Spleen (tissue), 11 donors: ENCODE results near the gene PROM2. TPM values are rescaled to one million over a fixed set of nuclear protein-coding genes. Genes with fewer than 3 reads are reported as not detected.

Experiments used
- DNase-seq: peaks from one replicate; pipeline ENCODE4 v3.0.0-alpha.2; 2020
- H3K27ac ChIP-seq, 8 donors: fragments of 200-600 bp; sonication (generic) in 7 of 8; 1 replicate in 4 of 8; 2 replicates in 4 of 8; pipeline versions ENCODE4 v1.5.0 to v1.8.0; 2016 to 2021; ENCODE audit warnings: inconsistent platforms in 4 of 8, mild to moderate bottlenecking in 4 of 8, moderate library complexity in 1 of 8
- H3K27me3 ChIP-seq, 7 donors: fragments of 200-600 bp; sonication (generic) in 6 of 7; replicated peaks in 1 of 7; 1 replicate in 4 of 7; 2 replicates in 3 of 7; pipeline versions ENCODE4 v1.5.0 to v1.8.0; 2016 to 2021; ENCODE audit warnings: inconsistent platforms in 3 of 7, mild to moderate bottlenecking in 1 of 7
- H3K36me3 ChIP-seq, 6 donors: fragments of 200-600 bp; sonication (generic) in 5 of 6; 1 replicate in 4 of 6; 2 replicates in 2 of 6; pipeline versions ENCODE4 v1.5.0 to v1.8.0; 2016 to 2021; ENCODE audit warnings: inconsistent platforms in 2 of 6
- H3K4me1 ChIP-seq, 6 donors: fragments of 200-600 bp; sonication (generic) in 5 of 6; 1 replicate in 3 of 6; 2 replicates in 3 of 6; pipeline versions ENCODE4 v1.5.0 to v1.8.0; 2016 to 2021; ENCODE audit warnings: inconsistent platforms in 3 of 6
- H3K4me3 ChIP-seq, 8 donors: fragments of 200-600 bp; sonication (generic) in 7 of 8; 1 replicate in 4 of 8; 2 replicates in 4 of 8; pipeline versions ENCODE4 v1.5.0 to v1.8.0; 2016 to 2021; ENCODE audit warnings: inconsistent platforms in 4 of 8, mild to moderate bottlenecking in 4 of 8, moderate library complexity in 2 of 8
- H3K9me3 ChIP-seq, 8 donors: fragments of 200-600 bp; sonication (generic) in 7 of 8; 1 replicate in 4 of 8; 2 replicates in 4 of 8; pipeline versions ENCODE4 v1.5.0 to v1.8.0; 2016 to 2021; ENCODE audit warnings: inconsistent platforms in 4 of 8
- POLR2A ChIP-seq, 3 donors: fragments of 450-650 bp; IDR thresholded peaks; one replicate each; pipeline ENCODE4 v1.5.1; 2017; ENCODE audit warnings: antibody characterized with exemption in 3 of 3, mild to moderate bottlenecking in 1 of 3
- POLR2AphosphoS5 ChIP-seq, 3 donors: sonication (generic); formaldehyde crosslinking; IDR thresholded peaks; one replicate each; pipeline ENCODE4 v1.5.1; 2017; ENCODE audit warnings: antibody characterized with exemption in 3 of 3
- WGBS, 5 donors: extraction: QIAGEN DNeasy Blood & Tissue Kit in 3 of 5; methylation state at CpG; one replicate each; pipeline versions ENCODE4 v1.1.5 to v1.1.7; 2013 to 2018; 5-methylcytosine and 5-hydroxymethylcytosine counted together
- intact Hi-C: fragments of 100-400 bp; cut with DNase I; formaldehyde crosslinking; loops from one replicate; pipeline ENCODE4 v1.15.0; 2023; ENCODE audit warnings: low total_unique reads
- polyA plus RNA-seq, 3 donors: library from polyadenylated mRNA; stranded (reverse); fragments of 200-250 nt; gene quantifications; one replicate each; pipeline ENCODE4 v1.2.1, GENCODE V29; 2013
- total RNA-seq, 7 donors: library from RNA; depleted of rRNA in 3 of 7; stranded (reverse); fragments of >200 nt in 3 of 7; fragmentation: NEBNext Ultra II Directional in 4 of 7; extraction: Animal tissue kit (Norgen Biotek cat#: 25700) in 4 of 7; gene quantifications; one replicate each; pipeline versions ENCODE4 v1.1.0 to v1.2.1, GENCODE V29; 2016 to 2021
- TF ChIP-seq, protein P1 (sequence below), 11 experiments: fragments of 200-600 bp in 7 of 11; fragments of 450-650 bp in 4 of 11; sonication (generic) in 4 of 11; IDR thresholded peaks in 8 of 11; conservative IDR thresholded peaks in 3 of 11; 1 replicate in 7 of 11; 2 replicates in 4 of 11; pipeline versions ENCODE4 v1.4.0 to v1.8.0; 2016 to 2021; ENCODE audit warnings: antibody characterized with exemption in 11 of 11, inconsistent platforms in 4 of 11, mild to moderate bottlenecking in 1 of 11
- donor health status: healthy with polysubstance abuse.
- donor health status: DM: no; HTN: no; CAD: no; lungs with moderate emphysema.
- donor health status: DM: no; HTN: no; CAD: no.
- donor health status: Bipolar disorder and iron deficiency.
- donor health status: healthy.
- donor health status: DM: no; HTN: no; CAD: no.
- donor health status: DM: yes; HTN: yes; CAD: no.

PROM2 gene
- total and polyA plus RNA-seq, 10 donors, result 0.21 to 4.9 (median 1.4) TPM

DNA sequence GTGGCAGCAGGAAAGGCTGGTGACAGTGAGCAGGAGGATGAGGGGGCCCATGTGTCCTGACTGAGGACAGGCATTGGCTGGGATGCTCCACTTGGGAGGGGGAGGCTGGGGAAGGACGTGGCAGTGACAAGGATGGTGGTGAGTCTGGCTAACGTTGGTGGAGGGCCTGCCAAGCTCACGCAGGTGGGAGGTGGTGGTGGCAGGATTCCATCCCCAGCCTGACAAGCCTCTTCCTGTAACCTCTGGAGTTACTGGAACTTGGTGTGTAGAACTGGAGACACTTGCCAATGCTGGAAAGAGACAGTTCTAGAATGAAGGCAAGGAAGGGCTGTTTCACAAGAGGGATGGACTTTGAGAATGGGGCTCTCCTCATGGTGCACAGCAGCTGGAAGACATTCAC, 8.2 kb downstream of the PROM2 start:
- H3K36me3 ChIP-seq, result no peaks in the 10 kb centered on the region
- H3K9me3 ChIP-seq, result no peaks in the 10 kb centered on the region
- intact Hi-C loops, result no loop called here
- no peak for TF ChIP-seq POLR2A (IDR thresholded peaks at IDR 0.05)
- TF ChIP-seq POLR2AphosphoS5 (IDR thresholded peaks at IDR 0.05), result no peak
- TF ChIP-seq, protein P1, sequence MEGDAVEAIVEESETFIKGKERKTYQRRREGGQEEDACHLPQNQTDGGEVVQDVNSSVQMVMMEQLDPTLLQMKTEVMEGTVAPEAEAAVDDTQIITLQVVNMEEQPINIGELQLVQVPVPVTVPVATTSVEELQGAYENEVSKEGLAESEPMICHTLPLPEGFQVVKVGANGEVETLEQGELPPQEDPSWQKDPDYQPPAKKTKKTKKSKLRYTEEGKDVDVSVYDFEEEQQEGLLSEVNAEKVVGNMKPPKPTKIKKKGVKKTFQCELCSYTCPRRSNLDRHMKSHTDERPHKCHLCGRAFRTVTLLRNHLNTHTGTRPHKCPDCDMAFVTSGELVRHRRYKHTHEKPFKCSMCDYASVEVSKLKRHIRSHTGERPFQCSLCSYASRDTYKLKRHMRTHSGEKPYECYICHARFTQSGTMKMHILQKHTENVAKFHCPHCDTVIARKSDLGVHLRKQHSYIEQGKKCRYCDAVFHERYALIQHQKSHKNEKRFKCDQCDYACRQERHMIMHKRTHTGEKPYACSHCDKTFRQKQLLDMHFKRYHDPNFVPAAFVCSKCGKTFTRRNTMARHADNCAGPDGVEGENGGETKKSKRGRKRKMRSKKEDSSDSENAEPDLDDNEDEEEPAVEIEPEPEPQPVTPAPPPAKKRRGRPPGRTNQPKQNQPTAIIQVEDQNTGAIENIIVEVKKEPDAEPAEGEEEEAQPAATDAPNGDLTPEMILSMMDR (IDR thresholded peaks at IDR 0.05 in 8 of 11, conservative IDR thresholded peaks at IDR 0.05 in 3 of 11), result no peak
- DNase-seq, result no peak
- no peaks in the 10 kb centered on the region for H3K27me3 ChIP-seq
- H3K4me1 ChIP-seq, result no peaks in the 10 kb centered on the region
- no peak overlapping the region for H3K27ac ChIP-seq
- H3K4me3 ChIP-seq, result no peak overlapping the region
- 40 to 64% (median 52%) methylated on average over 3 of the region's 3 CpGs for WGBS, 5 donors

DNA sequence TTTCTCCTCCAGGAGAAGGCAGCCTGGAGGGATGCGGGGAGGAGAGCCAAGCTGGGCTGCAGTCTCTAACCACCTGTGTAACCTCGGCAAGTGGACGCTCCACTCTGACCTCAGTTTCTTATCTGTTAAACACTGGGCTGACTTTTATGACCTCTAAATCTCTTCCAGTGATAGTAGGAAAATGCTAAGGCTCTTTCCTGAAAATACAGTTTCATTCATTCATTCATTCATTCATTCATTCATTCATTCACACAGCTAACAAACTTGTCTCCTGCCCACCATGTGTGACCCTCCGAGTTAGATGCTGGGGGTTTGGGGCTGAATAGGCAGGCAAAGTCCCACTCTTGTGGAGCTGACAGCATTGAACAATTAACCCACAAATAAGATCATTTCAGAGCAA, 9.3 kb downstream of the PROM2 start:
- no peaks in the 10 kb centered on the region for H3K27me3 ChIP-seq
- no peak overlapping the region for H3K4me3 ChIP-seq
- intact Hi-C loops, result no loop called here
- H3K27ac ChIP-seq, result no peak overlapping the region
- 85 to 93% (median 86%) methylated on average over 4 of the region's 4 CpGs for WGBS, 5 donors
- no peaks in the 10 kb centered on the region for H3K9me3 ChIP-seq
- H3K36me3 ChIP-seq, result no peaks in the 10 kb centered on the region
- DNase-seq, result no peak
- no peaks in the 10 kb centered on the region for H3K4me1 ChIP-seq
- TF ChIP-seq POLR2AphosphoS5 (IDR thresholded peaks at IDR 0.05) (no peak), POLR2A (IDR thresholded peaks at IDR 0.05) (no peak)
- TF ChIP-seq, protein P1 (IDR thresholded peaks at IDR 0.05 in 8 of 11, conservative IDR thresholded peaks at IDR 0.05 in 3 of 11), result no peak

DNA sequence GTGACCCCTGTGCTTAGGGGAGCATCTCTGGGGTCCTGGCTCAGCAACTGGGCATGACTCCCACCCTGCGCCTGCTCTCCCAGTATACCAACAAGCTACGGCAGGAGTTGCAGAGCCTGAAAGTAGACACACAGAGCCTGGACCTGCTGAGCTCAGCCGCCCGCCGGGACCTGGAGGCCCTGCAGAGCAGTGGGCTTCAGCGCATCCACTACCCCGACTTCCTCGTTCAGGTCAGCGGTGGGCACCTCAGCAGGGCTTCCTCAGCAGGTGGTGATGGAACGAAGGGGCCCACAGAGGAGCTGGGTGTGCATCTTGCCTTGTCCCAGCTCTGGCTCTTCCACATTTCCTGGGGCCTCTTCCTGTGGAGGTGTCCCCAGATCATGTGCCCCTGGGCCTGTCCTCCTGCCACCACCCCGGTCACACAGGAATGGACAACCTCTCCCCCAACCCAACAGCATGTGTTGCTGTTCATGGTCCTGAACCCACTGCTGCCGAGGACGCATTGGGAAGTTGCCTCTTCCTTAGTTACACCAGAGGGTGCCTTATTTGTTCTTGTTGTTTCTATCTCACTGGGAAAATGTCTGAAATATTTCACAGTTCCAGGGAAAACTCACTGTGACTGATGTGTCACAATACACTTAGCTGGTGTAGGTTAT, 10.8 kb downstream of the PROM2 start:
- no peak for DNase-seq
- Histone ChIP-seq H3K27ac (no peak overlapping the region), H3K4me1 (no peaks in the 10 kb centered on the region), H3K27me3 (no peaks in the 10 kb centered on the region), H3K4me3 (no peak overlapping the region), H3K9me3 (peaks cover 0 to 7% (median 3%) of the 10 kb centered on the region in 8 donors), H3K36me3 (no peaks in the 10 kb centered on the region)
- intact Hi-C loops, result no loop called here
- WGBS, 5 donors, result 83 to 92% (median 87%) methylated on average over 10 to 13 of the region's 13 CpGs
- TF ChIP-seq POLR2A (IDR thresholded peaks at IDR 0.05) (no peak), POLR2AphosphoS5 (IDR thresholded peaks at IDR 0.05) (no peak)
- TF ChIP-seq, protein P1 (IDR thresholded peaks at IDR 0.05 in 8 of 11, conservative IDR thresholded peaks at IDR 0.05 in 3 of 11), result no peak

DNA sequence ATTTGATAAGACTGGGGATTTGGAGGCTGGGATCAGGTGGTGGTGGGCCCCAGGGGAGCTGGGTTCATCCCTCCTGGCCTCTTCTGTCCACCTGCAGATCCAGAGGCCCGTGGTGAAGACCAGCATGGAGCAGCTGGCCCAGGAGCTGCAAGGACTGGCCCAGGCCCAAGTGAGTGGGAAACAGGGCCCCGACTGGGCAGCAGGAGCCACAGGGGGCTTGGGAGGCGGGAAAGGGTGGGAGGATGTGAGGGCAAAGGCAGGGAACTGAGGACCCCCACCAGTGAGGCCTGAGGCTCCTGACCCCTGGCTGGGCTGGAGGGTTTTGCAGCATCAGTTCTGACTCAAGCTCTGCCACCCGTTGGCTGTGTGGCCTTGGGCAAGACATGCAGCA, 11.3 kb downstream of the PROM2 start:
- Histone ChIP-seq H3K27ac (no peak overlapping the region), H3K4me1 (no peaks in the 10 kb centered on the region), H3K9me3 (peaks cover 0 to 13% (median 9%) of the 10 kb centered on the region in 8 donors), H3K27me3 (no peaks in the 10 kb centered on the region), H3K4me3 (no peak overlapping the region), H3K36me3 (no peaks in the 10 kb centered on the region)
- intact Hi-C loops, result no loop called here
- no peak for DNase-seq
- WGBS, 5 donors, result 59 to 66% (median 59%) methylated on average over 4 of the region's 4 CpGs
- TF ChIP-seq, protein P1 (IDR thresholded peaks at IDR 0.05 in 8 of 11, conservative IDR thresholded peaks at IDR 0.05 in 3 of 11), result no peak
- no peak for TF ChIP-seq POLR2A (IDR thresholded peaks at IDR 0.05)
